ENCODE results near the gene MYO15A.
A peak's percentile ranks its signal among the peaks of the same experiment; 100 is the strongest.

DNA sequence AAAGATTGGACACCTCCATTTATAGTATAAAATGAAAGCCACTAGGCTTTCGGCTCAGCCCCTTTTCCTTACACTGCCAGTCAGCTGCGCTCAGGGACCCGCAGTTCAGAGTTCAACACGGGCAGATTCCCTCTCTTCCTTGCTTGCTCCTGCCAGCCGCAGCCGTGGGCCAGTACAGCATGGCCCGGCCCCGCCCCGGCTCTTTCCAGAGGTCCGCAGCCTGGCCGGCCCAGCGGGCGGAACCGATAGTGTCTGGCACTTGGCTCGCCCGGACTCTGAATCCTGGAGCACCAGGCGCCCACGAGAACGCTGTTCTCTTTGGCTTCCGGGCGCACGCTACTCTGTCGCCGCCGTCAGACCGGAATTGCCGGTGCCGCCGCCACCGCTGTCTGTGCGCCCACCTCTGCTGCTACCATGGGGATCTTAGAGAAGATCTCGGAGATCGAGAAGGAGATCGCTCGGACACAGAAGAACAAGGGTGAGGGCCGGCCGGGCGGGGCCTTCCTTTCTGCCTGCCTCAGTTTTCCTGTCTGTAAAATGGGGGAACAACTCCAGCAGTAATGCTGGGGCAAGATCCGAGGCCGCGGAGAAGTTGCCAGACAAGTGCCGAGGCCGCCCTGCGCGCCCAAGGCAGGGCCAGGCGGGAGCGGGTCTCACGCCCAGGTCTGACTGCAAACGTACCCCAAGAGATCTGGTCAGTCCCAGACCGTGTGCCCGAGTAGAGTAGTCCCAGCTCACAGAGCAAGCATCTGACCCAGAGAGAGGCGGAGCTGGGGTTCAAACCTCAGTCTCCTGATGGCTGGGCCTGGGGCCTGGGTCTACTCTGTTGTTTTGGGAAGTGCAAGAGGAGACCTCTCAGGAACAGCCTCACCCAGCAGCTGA is 20.7 kb upstream of the MYO15A start, which contains the start of gene DRG2:
- TF ChIP-seq, protein P1, sequence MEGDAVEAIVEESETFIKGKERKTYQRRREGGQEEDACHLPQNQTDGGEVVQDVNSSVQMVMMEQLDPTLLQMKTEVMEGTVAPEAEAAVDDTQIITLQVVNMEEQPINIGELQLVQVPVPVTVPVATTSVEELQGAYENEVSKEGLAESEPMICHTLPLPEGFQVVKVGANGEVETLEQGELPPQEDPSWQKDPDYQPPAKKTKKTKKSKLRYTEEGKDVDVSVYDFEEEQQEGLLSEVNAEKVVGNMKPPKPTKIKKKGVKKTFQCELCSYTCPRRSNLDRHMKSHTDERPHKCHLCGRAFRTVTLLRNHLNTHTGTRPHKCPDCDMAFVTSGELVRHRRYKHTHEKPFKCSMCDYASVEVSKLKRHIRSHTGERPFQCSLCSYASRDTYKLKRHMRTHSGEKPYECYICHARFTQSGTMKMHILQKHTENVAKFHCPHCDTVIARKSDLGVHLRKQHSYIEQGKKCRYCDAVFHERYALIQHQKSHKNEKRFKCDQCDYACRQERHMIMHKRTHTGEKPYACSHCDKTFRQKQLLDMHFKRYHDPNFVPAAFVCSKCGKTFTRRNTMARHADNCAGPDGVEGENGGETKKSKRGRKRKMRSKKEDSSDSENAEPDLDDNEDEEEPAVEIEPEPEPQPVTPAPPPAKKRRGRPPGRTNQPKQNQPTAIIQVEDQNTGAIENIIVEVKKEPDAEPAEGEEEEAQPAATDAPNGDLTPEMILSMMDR (IDR thresholded peaks at IDR 0.05), result peak in 2 of 3 experiments; percentile 23 to 50
- TF ChIP-seq POLR2AphosphoS5 (IDR thresholded peaks at IDR 0.05), result peak; percentile 83 to 94
- no peak for TF ChIP-seq POLR2A (IDR thresholded peaks at IDR 0.05; ENCODE audit: low read depth)

Data from esophagus muscularis mucosa (tissue), 3 donors.